Stimulated activated CD8-positive, alpha-beta memory T cell treated with anti-CD3 and anti-CD28 coated beads, Interleukin-4, amount 100 ng/mL, for 24 hours (primary cell): ENCODE measurements around the gene DCHS2.
A peak's percentile ranks its signal among the peaks of the same experiment; 100 is the strongest.

Experiments
- DNase-seq: peaks from one replicate; pipeline ENCODE4 v3.0.0-alpha.2; 2020; ENCODE audit warnings: low read depth

DCHS2 gene

DNA sequence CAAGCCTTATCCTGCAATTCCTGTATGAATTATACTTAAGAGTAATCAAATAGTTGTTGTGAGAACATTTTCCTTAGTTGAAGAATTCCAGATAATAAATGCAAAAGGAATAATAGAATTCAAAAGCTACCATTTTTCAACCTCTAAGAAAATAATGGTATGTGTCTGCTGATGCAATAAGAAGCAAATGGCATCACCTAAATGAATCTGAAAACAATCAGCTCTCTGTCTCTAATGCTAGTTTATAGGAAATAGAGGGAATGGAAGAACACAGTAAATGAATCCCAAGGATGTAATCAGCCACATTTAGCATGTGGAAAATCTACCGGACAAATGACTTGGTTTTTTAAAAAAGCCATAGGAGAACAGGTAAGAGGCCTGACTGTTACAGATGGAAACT lies 115.1 kb downstream of the DCHS2 start:
- no peak for DNase-seq

DNA sequence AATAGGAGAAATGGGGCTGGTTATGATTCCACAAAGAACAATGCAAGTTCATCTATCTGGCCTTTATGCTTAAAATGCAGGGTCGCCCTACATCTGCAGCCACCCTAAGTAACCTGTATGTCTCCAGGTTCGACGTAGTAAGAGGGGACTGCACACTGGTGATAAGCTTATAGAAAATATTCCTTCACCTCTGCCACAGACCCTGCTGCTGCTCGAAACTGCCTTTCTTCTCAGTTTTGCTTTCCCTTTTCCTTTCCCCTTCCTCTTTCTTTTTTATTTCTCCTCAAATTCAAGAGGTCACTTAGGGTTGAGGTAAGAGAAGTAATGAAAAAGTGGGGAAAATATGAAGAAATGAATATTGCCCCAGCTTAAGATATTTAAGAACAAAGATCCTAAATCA lies 123.5 kb downstream of the DCHS2 start:
- DNase-seq: no peak

DNA sequence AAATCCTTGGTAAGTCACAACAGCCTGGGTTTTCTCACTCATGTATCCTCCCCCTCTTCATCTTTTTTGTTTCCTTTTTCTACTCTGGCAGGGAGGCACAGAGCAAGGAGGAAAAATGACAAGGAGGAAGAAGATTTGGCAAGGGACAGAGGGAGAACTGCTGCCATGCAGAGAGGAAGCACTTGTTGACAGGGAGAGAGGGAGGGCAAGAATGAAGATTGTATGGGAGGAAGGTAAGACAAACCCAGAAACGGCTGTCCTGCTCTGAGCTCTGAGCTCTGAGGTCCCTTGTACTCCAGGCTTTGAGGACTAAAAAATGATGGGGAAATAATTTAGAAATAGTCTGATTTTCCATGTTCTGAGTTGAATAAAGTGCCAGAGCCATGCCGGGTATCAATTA lies 123.9 kb downstream of the DCHS2 start:
- no peak for DNase-seq

DNA sequence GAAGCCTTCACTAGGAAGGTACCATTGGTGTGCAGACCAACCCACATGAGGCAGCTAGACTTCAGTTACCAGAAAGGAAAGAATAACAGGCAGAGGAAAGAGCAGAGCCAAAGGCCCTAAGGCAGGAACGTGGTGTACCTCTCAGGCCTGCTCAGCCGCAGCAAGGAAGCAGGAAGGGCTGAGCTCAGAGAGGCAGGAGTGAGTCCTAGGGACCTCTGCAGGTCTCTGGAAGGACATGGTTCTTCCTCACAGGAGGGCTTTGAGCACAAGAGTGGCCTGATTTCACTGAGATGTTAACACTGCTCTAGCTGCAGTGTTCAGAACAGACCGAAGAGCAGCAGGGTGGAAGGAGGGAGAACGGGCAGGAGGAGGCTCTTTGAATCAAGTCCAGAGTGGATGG lies 124.6 kb downstream of the DCHS2 start:
- no peak for DNase-seq

DNA sequence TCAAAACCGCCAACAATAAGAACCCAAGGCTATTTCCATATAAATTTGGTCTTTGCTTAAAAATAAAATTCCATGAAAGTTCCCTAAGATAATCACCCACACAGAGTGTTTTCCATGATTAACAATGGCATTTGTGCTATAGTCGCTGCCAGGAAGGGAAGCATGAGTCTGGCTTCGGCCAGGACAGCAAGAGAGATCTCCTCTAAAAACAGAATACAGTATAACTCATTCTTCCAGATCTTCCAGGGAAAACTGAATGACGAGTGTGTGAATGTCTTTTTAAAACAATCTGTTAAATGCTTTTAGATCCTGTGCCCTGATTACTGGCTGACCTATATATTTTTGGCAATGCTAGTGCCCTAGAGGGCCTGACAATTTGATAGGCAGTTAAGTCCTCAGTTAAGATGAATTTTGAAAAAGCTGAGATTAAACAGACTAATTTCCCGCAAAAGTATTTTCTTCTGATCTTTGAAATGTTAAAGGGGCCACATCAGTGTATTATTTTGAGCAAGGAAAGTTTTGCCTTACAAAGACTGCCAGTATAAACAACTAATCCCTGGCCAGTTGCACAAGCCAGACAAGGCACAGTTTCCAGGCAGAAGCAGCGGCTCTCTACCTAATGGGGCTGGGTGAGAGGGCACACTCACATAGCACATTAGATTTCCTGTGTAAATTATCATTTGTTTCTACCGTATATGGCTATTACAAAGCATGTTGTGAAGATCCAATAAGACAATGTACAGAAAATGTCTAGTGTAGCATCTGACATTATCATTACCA lies 127.3 kb downstream of the DCHS2 start:
- DNase-seq: no peak

DNA sequence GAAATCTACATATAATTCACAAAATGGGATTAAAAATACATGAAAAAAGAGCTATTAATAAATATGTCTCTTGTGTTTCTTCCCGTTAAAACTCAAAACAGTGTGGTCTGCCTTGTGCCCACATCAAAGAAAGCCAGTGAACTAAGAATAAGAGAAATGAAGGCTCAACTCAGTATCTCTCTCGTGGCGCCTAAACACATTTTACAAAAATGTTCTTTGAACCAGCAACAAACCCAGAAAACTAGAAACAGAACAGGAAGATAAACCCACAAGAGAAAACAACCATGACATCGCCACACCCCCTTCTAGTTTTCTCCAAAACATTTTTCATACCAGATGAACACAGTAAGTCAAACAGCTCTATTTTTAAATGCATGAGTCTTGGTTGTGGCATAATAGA lies 130.1 kb downstream of the DCHS2 start:
- no peak for DNase-seq

DNA sequence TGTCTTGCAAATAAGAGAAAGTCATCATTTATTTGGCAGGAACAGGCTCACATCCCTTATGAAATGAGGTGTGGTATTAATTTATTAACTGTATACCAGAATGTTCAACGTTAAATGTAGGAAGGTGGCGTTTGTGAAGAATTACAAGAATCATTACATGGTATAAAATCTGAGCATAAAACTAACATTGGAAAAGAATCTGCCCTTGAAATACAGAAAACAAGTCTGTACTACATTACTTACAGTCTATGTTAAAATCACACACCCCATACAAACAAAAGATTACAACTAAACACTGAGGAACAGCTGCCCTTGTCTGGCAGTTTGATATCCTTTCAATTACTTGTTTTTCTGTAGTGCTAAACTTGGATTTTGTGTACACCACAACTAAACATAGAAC lies 131.1 kb downstream of the DCHS2 start:
- DNase-seq: no peak

DNA sequence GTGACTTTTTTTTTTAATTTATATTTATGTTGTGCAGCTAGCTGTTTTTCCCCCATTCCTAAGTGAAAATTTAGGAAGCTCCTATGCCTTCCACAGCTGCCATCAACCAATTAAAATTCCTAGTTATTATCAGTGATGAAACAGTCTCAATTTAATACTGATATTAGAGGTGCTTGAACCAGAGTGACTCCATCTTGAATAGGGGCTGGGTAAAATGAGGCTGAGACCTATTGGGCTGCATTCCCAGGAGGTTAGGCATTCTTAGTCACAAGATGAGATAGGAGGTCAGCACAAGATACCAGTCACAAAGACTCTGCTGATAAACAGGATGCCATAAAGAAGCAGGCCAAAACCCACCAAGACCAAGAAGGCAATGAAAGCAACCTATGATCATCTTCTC lies 136.7 kb downstream of the DCHS2 start:
- DNase-seq: no peak

DNA sequence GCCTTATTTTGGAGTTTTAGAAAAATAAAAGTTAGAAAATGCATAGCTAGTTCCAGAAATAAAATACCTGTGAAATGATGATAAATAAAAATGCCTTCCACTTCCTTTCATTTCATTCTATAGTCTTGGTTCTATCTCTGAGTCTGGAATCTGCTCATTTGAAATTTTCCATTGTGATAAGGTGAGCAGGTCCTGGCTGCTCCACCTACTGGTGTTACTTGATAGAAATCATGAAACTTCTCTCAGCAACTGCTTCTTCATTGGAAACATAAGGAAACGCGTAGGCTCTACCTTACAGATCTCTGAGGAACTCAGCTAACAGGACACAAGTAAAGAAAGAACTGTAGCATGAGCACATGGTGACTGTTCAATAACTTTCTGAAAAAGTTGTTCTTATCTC lies 141.8 kb downstream of the DCHS2 start:
- no peak for DNase-seq

DNA sequence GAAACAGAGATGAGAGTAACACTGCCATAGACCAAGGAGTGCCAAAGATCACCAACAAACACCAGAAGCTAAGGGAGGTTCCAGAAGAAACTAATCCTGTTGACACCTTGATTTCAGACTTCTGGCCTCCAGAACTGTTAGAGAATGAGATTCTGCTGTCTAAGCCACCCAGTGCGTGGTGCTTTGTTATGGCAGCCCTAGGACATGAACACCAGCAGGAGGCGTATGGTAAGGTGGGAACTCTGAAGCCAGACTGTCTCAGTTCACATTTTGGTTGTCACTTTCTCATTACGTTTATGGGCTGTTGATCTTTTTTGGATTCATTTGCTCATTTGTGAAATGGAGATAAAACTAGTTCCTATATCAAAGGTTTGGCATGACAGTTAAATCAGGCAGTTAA lies 142.9 kb downstream of the DCHS2 start:
- no peak for DNase-seq

DNA sequence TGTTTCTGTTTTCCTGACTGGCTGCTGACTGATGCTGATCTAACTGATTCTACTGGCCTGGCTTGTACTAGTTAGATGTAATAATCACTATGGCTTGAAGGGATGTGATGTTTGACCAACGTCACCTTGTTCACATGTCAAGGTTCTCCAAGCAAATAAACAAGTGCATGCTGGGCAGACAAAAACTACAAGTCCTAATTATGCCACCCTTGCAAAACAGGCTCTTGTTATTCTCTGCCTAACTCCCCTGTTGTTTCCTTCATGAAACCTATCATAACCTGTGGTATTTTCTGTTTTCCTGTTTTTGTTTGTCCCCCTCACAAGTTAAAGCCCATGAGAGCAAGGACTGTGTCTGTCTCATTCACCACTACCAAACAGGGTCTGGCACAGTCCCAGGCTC lies 146.2 kb downstream of the DCHS2 start:
- no peak for DNase-seq

DNA sequence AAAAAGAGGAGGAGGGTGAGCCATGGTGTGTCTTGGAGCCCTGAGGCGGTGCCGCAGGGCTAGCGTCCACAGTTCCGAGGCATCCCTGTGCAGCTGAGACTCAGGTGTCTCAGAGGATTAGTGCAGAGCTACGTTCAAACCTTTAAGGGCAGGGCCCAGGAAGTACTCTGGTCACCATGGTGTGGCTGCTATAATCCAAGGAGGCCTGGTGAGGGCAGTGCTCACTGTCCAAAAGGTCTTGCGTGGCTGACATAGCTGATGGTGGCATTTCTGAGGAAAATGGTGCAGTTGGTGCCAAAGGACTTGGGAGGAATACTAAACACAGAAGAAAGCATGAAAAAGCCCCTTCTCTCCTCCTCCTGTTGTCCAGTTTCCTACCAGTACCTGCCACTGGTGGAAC lies 146.9 kb downstream of the DCHS2 start:
- DNase-seq: no peak

DNA sequence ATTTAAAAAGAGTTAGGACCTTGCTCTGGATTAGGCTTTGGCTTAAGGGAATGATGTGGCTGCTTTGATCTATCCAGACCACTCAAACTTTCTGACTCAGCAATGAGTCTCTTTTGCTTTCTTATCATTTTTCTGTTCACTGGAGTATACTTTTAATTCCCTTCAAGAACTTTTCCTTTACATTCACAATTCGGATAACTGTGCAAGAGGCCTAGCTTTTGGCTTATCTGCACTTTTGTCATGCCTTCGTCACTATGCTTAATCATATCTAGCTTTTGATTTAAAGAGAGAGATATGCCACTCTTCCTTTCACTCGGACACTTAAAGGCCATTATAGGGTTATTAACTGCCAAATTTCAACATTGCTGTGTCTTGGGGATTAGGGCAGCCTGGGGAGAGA lies 147.9 kb downstream of the DCHS2 start:
- DNase-seq: no peak

DNA sequence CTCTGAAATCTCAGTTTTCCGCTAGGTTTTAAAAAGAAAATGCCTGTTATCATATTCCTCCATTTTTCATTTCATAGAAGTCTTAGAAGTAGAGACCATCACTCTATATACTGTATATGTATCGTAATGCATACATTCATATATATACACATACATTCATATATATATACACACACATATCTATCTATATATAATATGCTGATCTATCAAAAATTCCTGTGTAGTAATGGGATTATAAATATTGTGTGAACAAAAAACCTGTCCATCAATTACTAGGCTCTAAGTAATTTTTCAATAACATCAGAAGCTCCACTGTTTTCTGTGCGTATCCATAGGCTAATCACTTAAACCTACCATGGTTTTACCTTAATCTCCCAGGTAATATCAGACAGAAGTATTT lies 150.2 kb downstream of the DCHS2 start:
- no peak for DNase-seq

DNA sequence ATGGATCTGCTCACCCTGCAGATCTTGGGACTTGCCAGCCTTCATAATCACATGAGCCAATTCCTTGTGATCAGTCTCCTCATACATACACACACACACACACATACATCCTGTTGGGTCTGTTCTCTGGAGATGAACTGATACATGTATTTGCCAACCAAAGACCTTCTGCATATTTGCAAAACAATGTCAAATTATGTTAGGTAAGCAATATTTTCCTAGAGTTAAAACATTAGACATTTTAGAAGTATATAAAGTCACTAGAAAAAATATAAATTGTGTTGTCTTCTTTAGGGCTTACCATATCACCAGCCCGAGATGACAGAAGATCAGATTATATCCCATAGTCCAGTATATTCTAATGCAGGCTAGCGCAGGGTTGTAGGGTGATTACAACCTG lies 156.0 kb downstream of the DCHS2 start:
- no peak for DNase-seq

DNA sequence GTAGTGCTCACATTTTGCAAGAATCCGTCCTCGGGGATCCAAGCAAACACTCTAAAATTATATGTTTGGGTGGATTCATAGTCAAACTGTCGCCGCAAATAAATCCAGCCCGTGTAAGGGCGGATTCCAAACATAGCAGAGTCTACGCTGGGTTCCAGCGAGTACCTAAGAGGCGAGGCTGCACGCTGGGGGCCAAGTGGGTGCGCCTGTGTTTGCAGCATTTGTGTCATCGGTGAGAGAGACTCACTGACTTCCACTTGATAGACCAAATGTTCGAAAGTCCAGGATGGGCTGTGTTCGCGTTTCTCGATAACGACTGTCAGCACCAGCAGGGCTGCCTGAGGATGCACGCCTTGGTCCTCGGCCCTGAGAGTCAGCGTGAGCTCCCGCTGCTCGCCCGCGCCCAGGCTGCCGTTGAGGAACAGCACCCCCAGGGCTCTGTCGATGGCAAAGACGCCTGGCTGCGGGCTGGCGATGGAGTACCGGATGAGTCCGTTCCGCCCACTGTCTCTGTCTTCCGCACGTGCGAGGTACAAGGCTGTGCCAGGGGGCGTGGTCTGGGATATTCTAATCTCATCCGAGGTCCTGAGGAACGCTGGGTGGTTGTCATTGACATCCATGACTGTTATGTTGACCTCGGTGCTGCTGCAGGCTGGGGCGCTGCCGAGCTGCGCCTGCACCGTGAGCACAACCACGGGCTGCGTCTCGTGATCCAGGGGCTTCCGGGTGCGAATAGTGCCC lies 158.7 kb downstream of the DCHS2 start:
- DNase-seq: peak; percentile 19

DNA sequence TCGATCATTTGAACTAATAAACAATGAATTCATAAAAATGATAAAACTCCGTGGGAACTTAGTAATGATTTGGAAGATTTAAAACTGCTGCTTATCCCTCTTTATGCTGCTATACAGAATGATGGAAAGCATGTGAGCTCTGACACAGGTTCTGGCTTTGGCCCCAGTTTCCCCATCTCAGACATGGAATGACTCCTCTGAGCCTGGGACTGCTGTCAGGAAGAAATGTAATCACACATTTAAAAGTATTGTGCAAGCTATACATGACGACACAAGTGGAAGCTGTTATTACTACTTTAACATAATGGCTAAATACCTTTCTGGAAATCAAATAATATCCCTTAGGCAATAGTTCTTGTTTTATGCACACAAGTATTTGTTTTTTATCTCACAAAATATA lies 161.7 kb downstream of the DCHS2 start:
- no peak for DNase-seq

DNA sequence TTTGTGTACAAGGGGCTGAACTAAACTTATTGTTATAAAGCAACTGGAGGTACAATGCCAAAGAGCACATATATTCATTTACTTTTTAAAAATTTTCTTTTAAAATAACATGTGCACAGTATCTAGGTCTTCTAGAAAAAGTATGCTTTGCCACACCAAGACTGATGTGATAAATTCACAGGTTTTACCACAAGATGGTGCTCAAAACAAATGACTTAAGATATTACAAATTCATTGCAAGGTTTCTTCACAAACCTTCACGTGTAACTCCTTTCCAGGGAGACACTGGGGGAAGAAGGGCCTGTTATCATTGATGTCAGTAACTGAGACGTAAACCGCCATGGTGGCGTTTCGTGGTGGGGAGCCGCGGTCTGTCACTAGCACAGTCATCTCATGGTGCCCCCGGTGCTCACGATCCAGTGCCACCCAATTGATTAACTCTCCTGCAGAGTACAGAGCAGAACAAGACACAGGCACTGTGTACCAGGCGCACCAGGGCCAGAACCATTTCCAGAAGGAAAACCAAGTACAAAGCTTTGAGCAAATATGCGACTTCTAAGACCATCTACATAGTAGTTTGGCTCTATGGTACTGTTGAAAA lies 162.2 kb downstream of the DCHS2 start:
- no peak for DNase-seq

DNA sequence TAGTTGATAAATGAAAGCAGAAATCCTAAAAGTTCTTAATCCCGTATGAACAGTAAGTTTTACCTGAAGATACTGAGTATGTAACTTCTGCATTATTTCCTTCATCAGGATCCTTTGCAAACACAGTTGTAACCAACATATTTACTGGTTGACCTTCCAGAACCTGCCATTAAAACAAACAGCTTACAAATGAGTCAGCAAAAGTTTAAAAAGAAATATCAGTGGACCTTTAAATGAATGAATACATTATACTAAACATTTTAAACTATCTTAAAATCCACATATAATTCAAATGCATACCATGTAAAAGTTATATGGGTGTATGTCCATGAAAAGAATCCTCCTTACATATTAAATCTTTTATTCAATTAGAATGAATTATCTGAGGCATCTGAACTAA lies 163.6 kb downstream of the DCHS2 start:
- no peak for DNase-seq

DNA sequence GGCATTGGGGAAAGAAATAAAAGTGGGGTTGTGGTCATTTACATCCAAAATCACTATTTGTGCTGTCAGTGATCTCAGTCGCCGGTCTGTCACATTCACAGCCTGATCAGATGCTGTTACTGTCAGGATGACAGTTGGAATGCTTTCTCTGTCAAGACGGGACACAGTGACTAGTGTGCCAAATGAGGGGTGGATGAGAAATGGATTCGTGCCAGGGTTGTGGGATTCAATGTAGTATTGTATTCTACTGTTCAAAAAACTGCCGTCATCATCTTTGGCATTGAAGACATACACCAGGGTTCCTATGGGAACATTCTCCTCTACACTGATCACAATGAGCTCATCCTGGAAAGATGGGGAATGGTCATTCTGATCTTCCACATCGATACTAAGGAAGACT lies 171.1 kb downstream of the DCHS2 start:
- no peak for DNase-seq

DNA sequence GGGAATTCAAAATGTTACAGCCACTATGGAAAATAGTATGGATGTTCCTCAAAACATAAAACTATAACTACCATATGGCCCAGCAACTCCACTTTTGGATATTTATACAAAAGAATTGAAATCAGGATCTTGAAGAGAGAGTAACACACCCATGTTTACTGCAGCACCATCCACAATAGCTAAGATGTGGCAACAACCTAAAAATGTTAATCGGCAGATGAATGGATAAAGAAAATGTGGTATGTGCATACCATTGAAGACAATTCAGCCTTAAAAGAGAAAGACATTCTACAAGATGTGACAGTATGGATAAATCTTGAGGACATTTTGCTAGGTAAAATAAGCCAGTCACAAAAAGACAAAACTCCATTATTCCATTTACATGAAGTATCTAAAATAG lies 171.9 kb downstream of the DCHS2 start:
- DNase-seq: no peak

DNA sequence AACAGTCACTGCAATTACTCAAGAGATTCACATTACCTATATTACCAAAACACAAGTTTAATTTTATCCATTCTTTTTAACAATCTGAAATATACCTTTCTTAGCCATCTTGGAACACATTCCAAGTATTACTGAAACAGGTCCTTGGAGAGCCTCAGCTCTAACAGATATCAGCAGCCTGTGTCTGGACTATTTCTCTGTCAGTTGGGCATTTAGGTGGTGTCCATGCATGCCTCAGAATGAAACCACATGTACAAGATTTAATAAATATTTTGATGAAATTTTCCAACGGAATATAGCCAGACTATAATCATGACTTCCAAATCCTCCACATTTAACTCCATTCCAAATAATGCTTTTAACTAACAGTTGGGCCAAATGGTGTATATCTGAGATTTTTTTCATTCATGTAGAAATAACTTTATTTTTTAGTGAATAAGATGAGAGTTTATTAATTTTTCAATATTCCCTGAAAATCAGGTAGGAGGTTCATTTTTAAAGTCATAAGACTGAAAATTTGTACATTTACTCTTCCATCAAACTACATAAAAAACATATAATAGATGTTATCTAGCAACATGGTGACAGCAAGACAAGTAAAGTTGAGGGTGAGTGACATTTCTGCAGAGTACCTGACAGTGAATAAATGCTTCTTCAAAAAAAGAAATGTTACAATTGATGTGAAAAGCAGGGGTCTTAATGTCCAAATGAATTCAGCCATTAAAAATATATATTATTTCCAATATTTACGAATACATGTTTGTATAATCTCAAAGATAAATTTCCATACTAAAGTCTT lies 174.2 kb downstream of the DCHS2 start:
- no peak for DNase-seq

DNA sequence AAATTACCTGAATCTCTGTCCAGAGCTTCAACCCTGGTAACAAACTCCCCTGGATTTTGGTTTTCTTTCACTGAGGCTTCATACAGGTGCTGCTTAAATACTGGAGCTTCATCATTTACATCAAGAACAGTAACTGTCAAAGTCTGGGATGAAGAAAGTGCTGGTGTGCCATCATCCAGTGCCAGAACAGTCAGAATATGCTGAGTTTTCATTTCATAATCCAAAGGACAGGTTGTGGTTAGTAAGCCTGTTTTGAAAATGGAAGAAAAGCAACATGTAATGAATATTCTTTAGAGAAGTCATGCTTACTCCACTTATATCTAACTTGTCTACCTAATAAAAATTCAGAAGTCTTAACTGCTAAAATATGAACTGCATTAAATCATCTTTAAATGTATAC lies 175.9 kb downstream of the DCHS2 start:
- DNase-seq: no peak
